Heart left ventricle (tissue), 13 donors: Measurements from ENCODE around the gene PARD3.

Experiments
- POLR2A ChIP-seq, 2 donors: fragments of 450-650 bp; IDR thresholded peaks; one replicate each; pipeline ENCODE4 v1.6.1; 2017; ENCODE audit warnings: antibody characterized with exemption in 2 of 2, mild to moderate bottlenecking in 2 of 2, moderate library complexity in 2 of 2
- TF ChIP-seq, protein P1 (sequence below), 12 donors: fragments of 200-600 bp; sonication (generic) in 4 of 12; IDR thresholded peaks; one replicate each; pipeline versions ENCODE4 v1.5.0 to v1.8.0; 2018 to 2022; ENCODE audit warnings: antibody characterized with exemption in 12 of 12, mild to moderate bottlenecking in 5 of 12
- donor health status: ischemic (EF 13 %, LVEDD 7.1; RV severe dilation, severe dysfunction).
- donor health status: DM: no; HTN: yes; CAD: no.
- donor health status: DM: no; HTN: no; CAD: no.
- donor health status: ischemic (EF 25% LVEDD 6.9; RV normal size, moderate dysfunction).
- donor health status: ischemic (EF 25% LVEDD 5.7; RV mildly dilated, moderate dysfunction).
- donor health status: ischemic (EF 35%, LVEDD 5.7; RV mildly dilated, moderate dysfunction).
- donor health status: nonischemic (EF 11% LVEDD 7.7; RV severe dilation, severe dysfunction).
- donor health status: DM: yes; HTN: yes; CAD: no.
- donor health status: PGD.
- donor health status: ischemic (EF 29% LVEDD 5.4; RV normal size, mild dysfunction).
- donor health status: nonischemic (EF 23%, LVEDD 6.1; RV moderate dilation, normal function).

DNA sequence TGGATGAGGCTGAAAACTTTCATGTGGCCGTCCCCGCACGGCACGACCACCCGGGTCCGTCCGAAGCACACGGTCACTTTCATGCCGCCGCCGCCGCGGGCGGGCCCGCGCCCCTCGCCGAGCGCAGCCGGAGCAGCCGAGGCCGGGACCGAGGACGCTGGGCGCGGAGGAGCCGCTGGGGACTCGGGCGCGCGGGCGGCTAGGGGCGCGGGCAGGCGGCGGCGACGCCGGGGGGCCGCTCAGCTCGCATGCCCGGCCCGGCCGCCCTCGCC, 247 bp downstream of the PARD3 start:
- TF ChIP-seq, protein P1, sequence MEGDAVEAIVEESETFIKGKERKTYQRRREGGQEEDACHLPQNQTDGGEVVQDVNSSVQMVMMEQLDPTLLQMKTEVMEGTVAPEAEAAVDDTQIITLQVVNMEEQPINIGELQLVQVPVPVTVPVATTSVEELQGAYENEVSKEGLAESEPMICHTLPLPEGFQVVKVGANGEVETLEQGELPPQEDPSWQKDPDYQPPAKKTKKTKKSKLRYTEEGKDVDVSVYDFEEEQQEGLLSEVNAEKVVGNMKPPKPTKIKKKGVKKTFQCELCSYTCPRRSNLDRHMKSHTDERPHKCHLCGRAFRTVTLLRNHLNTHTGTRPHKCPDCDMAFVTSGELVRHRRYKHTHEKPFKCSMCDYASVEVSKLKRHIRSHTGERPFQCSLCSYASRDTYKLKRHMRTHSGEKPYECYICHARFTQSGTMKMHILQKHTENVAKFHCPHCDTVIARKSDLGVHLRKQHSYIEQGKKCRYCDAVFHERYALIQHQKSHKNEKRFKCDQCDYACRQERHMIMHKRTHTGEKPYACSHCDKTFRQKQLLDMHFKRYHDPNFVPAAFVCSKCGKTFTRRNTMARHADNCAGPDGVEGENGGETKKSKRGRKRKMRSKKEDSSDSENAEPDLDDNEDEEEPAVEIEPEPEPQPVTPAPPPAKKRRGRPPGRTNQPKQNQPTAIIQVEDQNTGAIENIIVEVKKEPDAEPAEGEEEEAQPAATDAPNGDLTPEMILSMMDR (IDR thresholded peaks at IDR 0.05) = no peak
- TF ChIP-seq POLR2A (IDR thresholded peaks at IDR 0.05) = no peak
